BLaER1 (cell line): ENCODE measurements around the gene SPRY4.
A peak's percentile ranks its signal among the peaks of the same experiment; 100 is the strongest.

ENCODE experiments used
- H3K27ac ChIP-seq: shearing (Covaris generic); formaldehyde crosslinking; 2 replicates; pipeline ENCODE4 v1.8.1; 2022
- H3K27me3 ChIP-seq: shearing (Covaris generic); formaldehyde crosslinking; 2 replicates; pipeline ENCODE4 v1.8.1; 2022
- H3K36me3 ChIP-seq: shearing (Covaris generic); formaldehyde crosslinking; 2 replicates; pipeline ENCODE4 v1.8.1; 2022
- H3K4me1 ChIP-seq: shearing (Covaris generic); formaldehyde crosslinking; 2 replicates; pipeline ENCODE4 v1.8.1; 2022
- H3K4me2 ChIP-seq: shearing (Covaris generic); formaldehyde crosslinking; 2 replicates; pipeline ENCODE4 v1.8.1; 2022
- H3K4me3 ChIP-seq: shearing (Covaris generic); formaldehyde crosslinking; 2 replicates; pipeline ENCODE4 v1.8.1; 2022
- H3K9ac ChIP-seq: shearing (Covaris generic); formaldehyde crosslinking; 2 replicates; pipeline ENCODE4 v1.8.1; 2022
- H3K9me3 ChIP-seq: shearing (Covaris generic); formaldehyde crosslinking; 2 replicates; pipeline ENCODE4 v1.8.1; 2022
- H4K20me1 ChIP-seq: shearing (Covaris generic); formaldehyde crosslinking; 2 replicates; pipeline ENCODE4 v1.8.1; 2022
- Cebpa-rat ChIP-seq: shearing (Covaris generic); IDR thresholded peaks from 2 replicates; pipeline ENCODE4 v1.8.1; 2022

The SPRY4 gene

GRCh38 chr5:142324136-142324870, 518 bp downstream of the SPRY4 start:
- H3K36me3 ChIP-seq: no peaks in the 10 kb centered on the region
- H3K4me3 ChIP-seq: peak overlapping the region; percentile 74
- peaks cover 82% of the 10 kb centered on the region for H3K4me1 ChIP-seq
- H3K9me3 ChIP-seq: no peaks in the 10 kb centered on the region
- H3K9ac ChIP-seq: peak overlapping the region; percentile 87
- H3K27ac ChIP-seq: peak overlapping the region; percentile 94
- H4K20me1 ChIP-seq: no peaks in the 10 kb centered on the region; the same call in 1 of the 2 replicates
- no peak for TF ChIP-seq Cebpa-rat
- no peaks in the 10 kb centered on the region for H3K27me3 ChIP-seq
- peak overlapping the region; percentile 94 for H3K4me2 ChIP-seq

- H3K9ac ChIP-seq: peak overlapping the region; percentile 87
- H3K27ac ChIP-seq: peak overlapping the region; percentile 94
- H4K20me1 ChIP-seq: no peaks in the 10 kb centered on the region; the same call in 1 of the 2 replicates
- H3K4me3 ChIP-seq: peak overlapping the region; percentile 74
- no peaks in the 10 kb centered on the region for H3K27me3 ChIP-seq
- peak overlapping the region; percentile 94 for H3K4me2 ChIP-seq
- H3K9me3 ChIP-seq: no peaks in the 10 kb centered on the region
- peak; percentile 39; the same call in 1 of the 2 replicates for TF ChIP-seq Cebpa-rat
- H3K36me3 ChIP-seq: no peaks in the 10 kb centered on the region
- H3K4me1 ChIP-seq: peaks cover 89% of the 10 kb centered on the region
Measured at GRCh38 chr5:142323480-142324135, 1.2 kb downstream of the SPRY4 start.

DNA sequence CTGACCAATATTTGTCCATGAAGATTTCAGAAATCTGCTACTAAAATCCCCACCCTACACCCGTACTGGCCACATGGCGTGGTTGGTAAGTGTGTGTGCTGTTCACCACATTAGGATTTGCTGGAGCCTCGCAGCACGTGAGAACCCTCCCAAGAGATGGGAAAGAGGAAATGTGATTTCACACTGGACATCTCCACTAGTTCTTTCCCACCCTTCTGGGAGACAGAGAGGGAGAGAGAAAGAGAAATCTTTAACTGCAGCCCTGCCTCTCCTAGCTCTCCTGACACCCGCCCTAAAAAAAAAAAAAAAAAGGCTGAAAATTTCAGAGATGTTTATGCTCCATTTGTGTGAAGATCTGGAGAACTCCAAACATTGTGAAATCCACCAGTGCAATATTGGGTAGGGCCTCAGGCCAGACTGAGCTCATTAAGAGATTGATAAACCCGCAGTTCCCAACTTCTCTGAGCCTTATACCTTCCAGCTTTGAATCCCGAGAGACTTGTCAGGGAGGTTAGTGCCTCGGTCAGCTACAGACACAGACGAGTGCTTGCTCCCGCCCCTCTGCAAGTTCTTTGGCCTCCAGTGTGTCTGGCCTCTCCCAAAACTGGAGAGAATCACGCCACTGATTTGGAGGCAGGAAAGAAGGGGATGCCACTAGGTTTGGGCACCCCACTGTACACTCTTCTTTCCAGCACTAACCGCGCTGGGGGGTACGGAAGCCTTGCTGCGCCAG, 1.9 kb downstream of the SPRY4 start:
- Histone ChIP-seq H3K36me3 (no peaks in the 10 kb centered on the region), H3K4me2 (peak overlapping the region; percentile 94), H3K9ac (peak overlapping the region; percentile 87), H4K20me1 (no peaks in the 10 kb centered on the region; the same call in 1 of the 2 replicates), H3K27ac (peak overlapping the region; percentile 94), H3K4me1 (peaks cover 94% of the 10 kb centered on the region), H3K9me3 (no peaks in the 10 kb centered on the region), H3K27me3 (no peaks in the 10 kb centered on the region), H3K4me3 (peak overlapping the region; percentile 74)
- TF ChIP-seq Cebpa-rat: no peak

GRCh38 chr5:142322403-142322746, 2.4 kb downstream of the SPRY4 start:
- H3K9me3 ChIP-seq: no peaks in the 10 kb centered on the region
- no peaks in the 10 kb centered on the region for H3K27me3 ChIP-seq
- H3K27ac ChIP-seq: peak overlapping the region; percentile 94
- peak overlapping the region; percentile 94 for H3K4me2 ChIP-seq
- no peak for TF ChIP-seq Cebpa-rat
- H3K36me3 ChIP-seq: no peaks in the 10 kb centered on the region
- peak overlapping the region; percentile 74 for H3K4me3 ChIP-seq
- peak overlapping the region; percentile 87; the same call in 1 of the 2 replicates for H3K9ac ChIP-seq
- peaks cover 94% of the 10 kb centered on the region for H3K4me1 ChIP-seq
- H4K20me1 ChIP-seq: no peaks in the 10 kb centered on the region; the same call in 1 of the 2 replicates

- H3K9me3 ChIP-seq: no peaks in the 10 kb centered on the region
- H3K4me3 ChIP-seq: peak overlapping the region; percentile 58
- peak overlapping the region; percentile 86 for H3K9ac ChIP-seq
- H4K20me1 ChIP-seq: no peaks in the 10 kb centered on the region; the same call in 1 of the 2 replicates
- TF ChIP-seq Cebpa-rat: no peak
- H3K27ac ChIP-seq: peak overlapping the region; percentile 94
- H3K4me1 ChIP-seq: peaks cover 94% of the 10 kb centered on the region
- no peaks in the 10 kb centered on the region for H3K36me3 ChIP-seq
- H3K27me3 ChIP-seq: no peaks in the 10 kb centered on the region
- H3K4me2 ChIP-seq: peak overlapping the region; percentile 94
Measured at GRCh38 chr5:142320851-142321560, 3.8 kb downstream of the SPRY4 start.

DNA sequence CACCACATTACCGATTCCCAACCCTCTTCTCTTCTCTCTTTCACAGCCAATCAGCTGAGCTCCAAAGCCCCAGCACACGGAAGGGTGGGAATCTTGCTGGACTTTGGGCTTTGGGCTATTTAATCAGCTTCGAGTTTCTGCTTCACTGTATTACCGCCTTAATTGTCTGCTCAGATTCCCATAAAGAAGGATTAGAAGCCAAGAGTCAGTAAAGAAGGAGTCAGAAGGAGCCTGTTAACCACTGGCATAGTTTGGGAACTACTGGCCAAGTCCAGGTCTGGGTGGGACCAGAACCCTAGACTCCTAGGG, 4.4 kb downstream of the SPRY4 start:
- peak overlapping the region; percentile 58 for H3K4me3 ChIP-seq

GRCh38 chr5:142319560-142320429, 5.0 kb downstream of the SPRY4 start:
- Histone ChIP-seq H3K4me1 (peaks cover 97% of the 10 kb centered on the region), H3K9ac (peak overlapping the region; percentile 86), H4K20me1 (no peaks in the 10 kb centered on the region; the same call in 1 of the 2 replicates), H3K4me2 (peak overlapping the region; percentile 94), H3K9me3 (no peaks in the 10 kb centered on the region), H3K4me3 (peak overlapping the region; percentile 58), H3K27me3 (no peaks in the 10 kb centered on the region), H3K27ac (peak overlapping the region; percentile 94), H3K36me3 (no peaks in the 10 kb centered on the region)
- TF ChIP-seq Cebpa-rat: no peak

More for the DNA sequence above, 4.4 kb downstream of the SPRY4 start:
- no peaks in the 10 kb centered on the region; the same call in 1 of the 2 replicates for H4K20me1 ChIP-seq
- no peak for TF ChIP-seq Cebpa-rat
- peak overlapping the region; percentile 94 for H3K27ac ChIP-seq
- H3K4me2 ChIP-seq: peak overlapping the region; percentile 94
- no peaks in the 10 kb centered on the region for H3K36me3 ChIP-seq
- no peaks in the 10 kb centered on the region for H3K27me3 ChIP-seq
- no peaks in the 10 kb centered on the region for H3K9me3 ChIP-seq
- H3K4me1 ChIP-seq: peaks cover 94% of the 10 kb centered on the region
- peak overlapping the region; percentile 86 for H3K9ac ChIP-seq

DNA sequence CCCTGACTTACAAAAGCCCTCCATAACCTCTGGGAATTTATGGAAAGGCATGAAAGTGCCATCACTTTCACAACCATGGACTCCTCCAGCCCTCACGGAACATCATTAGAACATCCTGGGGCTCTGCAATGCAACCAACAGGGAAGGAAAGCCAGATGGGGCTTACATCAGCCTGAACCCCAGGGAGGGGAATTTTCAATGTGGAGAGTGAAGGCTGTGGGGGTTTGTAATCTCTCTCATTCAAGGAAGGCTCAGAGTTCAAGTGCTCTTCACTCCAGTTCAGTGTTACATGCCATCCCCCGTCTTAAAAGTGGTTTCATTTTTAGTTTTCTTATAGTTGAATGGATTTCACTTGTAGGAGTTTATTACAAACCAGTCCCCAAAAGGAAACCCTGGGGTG, 5.7 kb downstream of the SPRY4 start:
- H3K4me3 ChIP-seq: peak overlapping the region; percentile 58
- H4K20me1 ChIP-seq: no peaks in the 10 kb centered on the region; the same call in 1 of the 2 replicates
- H3K27ac ChIP-seq: peak overlapping the region; percentile 94
- no peaks in the 10 kb centered on the region for H3K9me3 ChIP-seq
- H3K9ac ChIP-seq: peak overlapping the region; percentile 86; the same call in 1 of the 2 replicates
- no peak for TF ChIP-seq Cebpa-rat
- H3K36me3 ChIP-seq: no peaks in the 10 kb centered on the region
- no peaks in the 10 kb centered on the region for H3K27me3 ChIP-seq
- peak overlapping the region; percentile 94 for H3K4me2 ChIP-seq
- peaks cover 100% of the 10 kb centered on the region for H3K4me1 ChIP-seq

DNA sequence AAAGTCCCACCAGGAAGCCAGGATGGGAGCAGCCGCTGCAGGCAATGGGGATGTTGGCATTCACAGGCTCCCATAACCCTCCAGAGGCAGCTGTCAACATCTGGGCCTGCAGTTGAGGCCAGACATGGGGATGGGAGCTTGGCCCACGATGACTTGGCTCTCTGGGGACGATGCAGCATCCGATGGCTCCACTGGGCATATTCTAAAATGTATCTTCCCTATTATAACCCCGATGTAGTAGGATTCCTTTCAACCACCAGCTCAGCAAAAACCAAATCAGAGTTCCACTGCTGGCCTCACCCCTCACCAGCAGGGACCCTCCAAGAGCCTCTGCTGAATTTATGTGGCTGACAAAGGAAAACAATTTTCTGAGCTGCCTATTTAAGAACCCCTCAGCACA, 7.1 kb downstream of the SPRY4 start:
- Histone ChIP-seq H3K27ac (peak overlapping the region; percentile 94), H3K36me3 (peaks cover 6% of the 10 kb centered on the region; the same call in 1 of the 2 replicates), H3K4me2 (peak overlapping the region; percentile 94), H3K27me3 (no peaks in the 10 kb centered on the region), H3K4me1 (peaks cover 100% of the 10 kb centered on the region), H4K20me1 (no peaks in the 10 kb centered on the region), H3K9me3 (no peaks in the 10 kb centered on the region), H3K9ac (peak overlapping the region; percentile 86; the same call in 1 of the 2 replicates), H3K4me3 (no peak overlapping the region)
- no peak for TF ChIP-seq Cebpa-rat
